GM18505 (cell line): ENCODE measurements around the gene FCSK.

Experiments used
- ATAC-seq: cut with Tn5 transposase; IDR thresholded peaks from one replicate; pipeline ENCODE4 v1.9.1; 2021; ENCODE audit not compliant: unreplicated experiment
- POLR2A ChIP-seq: IDR thresholded peaks from 4 replicates; pipeline ENCODE4 v1.6.1; 2011; ENCODE audit warnings: borderline replicate concordance; ENCODE audit not compliant: insufficient read depth, insufficient read length; ENCODE audit errors: extremely low read depth

FCSK gene

GRCh38 chr16:70526403-70526802, 72.0 kb downstream of the FCSK start:
- ATAC-seq = no peak
- no peak for TF ChIP-seq POLR2A

DNA sequence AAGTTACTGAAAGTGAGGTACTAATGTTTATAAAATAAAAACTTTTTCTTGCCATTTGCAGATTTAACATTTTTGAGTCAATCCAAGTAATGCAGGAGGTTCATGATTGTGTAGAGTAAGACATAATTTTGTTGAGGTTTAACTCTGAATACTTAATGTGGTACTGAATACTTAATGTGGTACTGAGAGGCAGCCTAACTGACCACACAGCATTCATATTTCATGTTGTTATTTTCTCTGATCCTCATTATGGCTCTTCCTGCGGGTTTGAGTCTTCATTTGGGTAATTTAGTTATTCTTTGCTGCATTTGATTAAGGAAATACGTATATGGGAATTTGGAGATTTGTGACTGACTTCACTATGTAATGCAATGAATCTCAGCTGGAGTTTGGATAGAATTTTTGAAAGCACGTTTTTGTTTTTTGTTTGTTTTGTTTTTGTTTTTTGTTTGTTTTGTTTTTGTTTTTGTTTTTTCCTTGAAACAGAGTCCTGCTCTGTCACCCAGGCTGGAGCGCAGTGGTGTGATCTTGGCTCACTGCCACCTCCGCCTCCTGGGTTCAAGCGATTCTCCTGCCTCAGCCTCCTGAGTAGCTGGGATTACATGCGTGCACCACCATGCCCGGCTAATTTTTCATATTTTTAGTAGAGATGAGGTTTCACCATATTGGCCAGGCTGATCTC, 73.1 kb downstream of the FCSK start:
- no peak for TF ChIP-seq POLR2A
- ATAC-seq = no peak

GRCh38 chr16:70529051-70529777, 74.8 kb downstream of the FCSK start:
- no peak for TF ChIP-seq POLR2A
- ATAC-seq = no peak
